Activated CD8-positive, alpha-beta memory T cell treated with anti-CD3 and anti-CD28 coated beads, Interleukin-2, amount 50 U/mL, for 1 hour (primary cell): ENCODE data around the gene FCGR3B.
"Not testable (repeated sequence)": the region's sequence is repeated elsewhere in the genome, so short reads cannot be mapped to it uniquely, and the experiment has no call there.

Experiments used
- DNase-seq: peaks from one replicate; pipeline ENCODE4 v3.0.0-alpha.2; 2020; ENCODE audit errors: extremely low read depth

The FCGR3B gene

GRCh38 chr1:161605762-161606540 is 25.0 kb downstream of the FCGR3B start:
- not testable (repeated sequence) for DNase-seq

GRCh38 chr1:161605024-161605423 is 26.0 kb downstream of the FCGR3B start:
- DNase-seq, result not testable (repeated sequence)

GRCh38 chr1:161597077-161597476 is 33.9 kb downstream of the FCGR3B start:
- DNase-seq, result not testable (repeated sequence)

- DNase-seq, result not testable (repeated sequence)
Measured at GRCh38 chr1:161595583-161595982, 35.4 kb downstream of the FCGR3B start.

- DNase-seq, result not testable (repeated sequence)
Measured at GRCh38 chr1:161595173-161595572, 35.8 kb downstream of the FCGR3B start.

- DNase-seq, result not testable (repeated sequence)
Measured at GRCh38 chr1:161594269-161594984, 36.5 kb downstream of the FCGR3B start.

- DNase-seq, result not testable (repeated sequence)
Measured at GRCh38 chr1:161593092-161593755, 37.8 kb downstream of the FCGR3B start.

GRCh38 chr1:161592586-161592985 is 38.4 kb downstream of the FCGR3B start:
- not testable (repeated sequence) for DNase-seq

- not testable (repeated sequence) for DNase-seq
Measured at GRCh38 chr1:161589920-161590319, 41.1 kb downstream of the FCGR3B start.

- DNase-seq, result not testable (repeated sequence)
Measured at GRCh38 chr1:161589365-161589764, 41.6 kb downstream of the FCGR3B start.

- DNase-seq, result not testable (repeated sequence)
Measured at GRCh38 chr1:161588596-161588995, 42.4 kb downstream of the FCGR3B start.

- DNase-seq, result not testable (repeated sequence)
Measured at GRCh38 chr1:161582882-161583281, 48.1 kb downstream of the FCGR3B start.

GRCh38 chr1:161580879-161581537 is 50.0 kb downstream of the FCGR3B start:
- DNase-seq, result not testable (repeated sequence)

- not testable (repeated sequence) for DNase-seq
Measured at GRCh38 chr1:161579856-161580507, 51.0 kb downstream of the FCGR3B start.

GRCh38 chr1:161576676-161577075 is 54.3 kb downstream of the FCGR3B start:
- not testable (repeated sequence) for DNase-seq
